GM12873 (cell line): ENCODE data around the gene ZNF442.

ENCODE experiments used
- TF ChIP-seq, protein P1 (sequence below): IDR thresholded peaks from 2 replicates; pipeline ENCODE4 v1.5.1; 2012; ENCODE audit warnings: low read depth, mild to moderate bottlenecking, moderate library complexity, low read length, control low read depth; ENCODE audit not compliant: insufficient read depth; ENCODE audit errors: missing control alignments

ZNF442 gene

DNA sequence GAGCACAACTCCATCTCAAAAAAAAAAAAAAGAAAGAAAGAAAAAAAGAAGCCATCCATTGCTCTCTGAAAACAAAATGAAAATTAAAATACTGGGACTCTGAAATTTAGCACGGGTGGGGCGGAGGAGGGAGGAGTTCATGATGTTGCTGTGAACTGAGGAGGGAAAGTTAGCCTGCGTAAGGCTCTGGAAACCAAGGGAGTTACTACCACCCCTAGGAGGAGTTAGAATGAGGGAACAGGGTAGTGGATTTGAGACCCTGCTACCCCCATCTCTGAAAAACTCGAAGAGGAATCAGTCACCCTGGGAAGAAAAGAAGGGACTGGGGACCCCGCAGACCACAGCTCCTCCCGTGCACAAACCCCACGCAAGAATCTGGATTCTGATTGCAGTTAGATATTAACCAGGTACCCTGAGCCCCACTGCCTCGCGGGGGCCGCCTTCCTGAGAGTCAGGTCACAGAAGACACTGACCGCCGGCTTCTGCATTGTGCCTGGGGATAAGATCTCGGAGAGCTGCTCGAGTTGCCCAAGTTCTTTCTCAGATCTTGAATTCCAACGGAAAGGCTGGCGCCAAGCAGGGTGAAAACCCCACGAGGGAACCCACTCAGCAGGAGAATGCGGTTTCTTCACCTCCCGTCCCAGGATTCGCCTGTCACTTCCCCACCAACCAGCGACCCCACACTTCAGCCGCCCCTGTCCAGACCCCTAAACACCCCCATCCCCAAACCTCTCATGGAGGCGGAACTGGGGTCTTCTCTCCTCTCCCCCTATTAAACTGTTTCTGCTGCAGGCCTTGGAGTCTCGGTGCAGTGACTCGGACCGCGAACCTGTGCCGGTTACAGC lies 870 bp downstream of the ZNF442 start:
- TF ChIP-seq, protein P1, sequence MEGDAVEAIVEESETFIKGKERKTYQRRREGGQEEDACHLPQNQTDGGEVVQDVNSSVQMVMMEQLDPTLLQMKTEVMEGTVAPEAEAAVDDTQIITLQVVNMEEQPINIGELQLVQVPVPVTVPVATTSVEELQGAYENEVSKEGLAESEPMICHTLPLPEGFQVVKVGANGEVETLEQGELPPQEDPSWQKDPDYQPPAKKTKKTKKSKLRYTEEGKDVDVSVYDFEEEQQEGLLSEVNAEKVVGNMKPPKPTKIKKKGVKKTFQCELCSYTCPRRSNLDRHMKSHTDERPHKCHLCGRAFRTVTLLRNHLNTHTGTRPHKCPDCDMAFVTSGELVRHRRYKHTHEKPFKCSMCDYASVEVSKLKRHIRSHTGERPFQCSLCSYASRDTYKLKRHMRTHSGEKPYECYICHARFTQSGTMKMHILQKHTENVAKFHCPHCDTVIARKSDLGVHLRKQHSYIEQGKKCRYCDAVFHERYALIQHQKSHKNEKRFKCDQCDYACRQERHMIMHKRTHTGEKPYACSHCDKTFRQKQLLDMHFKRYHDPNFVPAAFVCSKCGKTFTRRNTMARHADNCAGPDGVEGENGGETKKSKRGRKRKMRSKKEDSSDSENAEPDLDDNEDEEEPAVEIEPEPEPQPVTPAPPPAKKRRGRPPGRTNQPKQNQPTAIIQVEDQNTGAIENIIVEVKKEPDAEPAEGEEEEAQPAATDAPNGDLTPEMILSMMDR = no peak

- TF ChIP-seq, protein P1 = no peak
Measured at GRCh38 chr19:12353375-12353774, 12.1 kb downstream of the ZNF442 start.

- TF ChIP-seq, protein P1 = no peak
Measured at GRCh38 chr19:12350890-12351197, 14.6 kb downstream of the ZNF442 start.

DNA sequence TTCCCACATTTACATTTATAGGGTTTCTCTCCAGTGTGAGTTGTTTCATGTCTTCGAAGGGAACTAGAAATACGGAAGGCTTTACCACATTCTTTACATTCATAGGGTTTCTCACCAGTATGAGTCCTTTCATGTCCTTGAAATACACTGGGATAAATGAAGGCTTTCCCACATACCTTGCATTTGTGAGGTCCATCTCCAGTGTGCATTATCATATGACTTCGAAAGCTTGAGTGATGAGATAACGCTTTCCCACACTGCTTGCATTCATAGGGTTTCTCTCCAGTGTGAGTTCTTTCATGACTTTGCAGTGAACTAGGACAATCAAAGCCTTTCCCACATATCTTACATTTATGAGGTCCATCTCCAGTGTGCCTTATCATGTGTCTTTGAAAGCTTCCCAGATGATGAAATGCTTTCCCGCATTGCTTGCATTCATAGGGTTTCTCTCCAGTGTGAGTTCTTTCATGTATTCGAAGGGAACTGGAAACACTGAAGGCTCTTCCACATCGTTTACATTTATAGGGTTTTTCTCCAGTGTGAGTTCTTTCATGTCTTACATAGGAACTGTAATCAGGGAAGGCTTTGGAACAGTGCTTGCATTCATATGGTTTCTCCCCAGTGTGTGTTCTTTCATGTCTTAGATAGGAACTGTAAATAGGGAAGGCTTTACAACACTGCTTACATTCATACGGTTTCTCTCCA lies 15.1 kb downstream of the ZNF442 start:
- TF ChIP-seq, protein P1 = no peak

GRCh38 chr19:12346896-12347295 lies 18.6 kb downstream of the ZNF442 start:
- TF ChIP-seq, protein P1 = no peak

- TF ChIP-seq, protein P1 = no peak
Measured at GRCh38 chr19:12345197-12345596, 20.3 kb downstream of the ZNF442 start.
